Activated T-cell treated with anti-CD3 and anti-CD28 coated beads for 48 hours (primary cell): ENCODE data around the gene PREX1.
"Not testable (repeated sequence)": the region's sequence is repeated elsewhere in the genome, so short reads cannot be mapped to it uniquely, and the experiment has no call there.

Source experiments
- DNase-seq: peaks from one replicate; pipeline ENCODE4 v3.0.0-alpha.2; 2020; ENCODE audit warnings: low read depth

The PREX1 gene

DNA sequence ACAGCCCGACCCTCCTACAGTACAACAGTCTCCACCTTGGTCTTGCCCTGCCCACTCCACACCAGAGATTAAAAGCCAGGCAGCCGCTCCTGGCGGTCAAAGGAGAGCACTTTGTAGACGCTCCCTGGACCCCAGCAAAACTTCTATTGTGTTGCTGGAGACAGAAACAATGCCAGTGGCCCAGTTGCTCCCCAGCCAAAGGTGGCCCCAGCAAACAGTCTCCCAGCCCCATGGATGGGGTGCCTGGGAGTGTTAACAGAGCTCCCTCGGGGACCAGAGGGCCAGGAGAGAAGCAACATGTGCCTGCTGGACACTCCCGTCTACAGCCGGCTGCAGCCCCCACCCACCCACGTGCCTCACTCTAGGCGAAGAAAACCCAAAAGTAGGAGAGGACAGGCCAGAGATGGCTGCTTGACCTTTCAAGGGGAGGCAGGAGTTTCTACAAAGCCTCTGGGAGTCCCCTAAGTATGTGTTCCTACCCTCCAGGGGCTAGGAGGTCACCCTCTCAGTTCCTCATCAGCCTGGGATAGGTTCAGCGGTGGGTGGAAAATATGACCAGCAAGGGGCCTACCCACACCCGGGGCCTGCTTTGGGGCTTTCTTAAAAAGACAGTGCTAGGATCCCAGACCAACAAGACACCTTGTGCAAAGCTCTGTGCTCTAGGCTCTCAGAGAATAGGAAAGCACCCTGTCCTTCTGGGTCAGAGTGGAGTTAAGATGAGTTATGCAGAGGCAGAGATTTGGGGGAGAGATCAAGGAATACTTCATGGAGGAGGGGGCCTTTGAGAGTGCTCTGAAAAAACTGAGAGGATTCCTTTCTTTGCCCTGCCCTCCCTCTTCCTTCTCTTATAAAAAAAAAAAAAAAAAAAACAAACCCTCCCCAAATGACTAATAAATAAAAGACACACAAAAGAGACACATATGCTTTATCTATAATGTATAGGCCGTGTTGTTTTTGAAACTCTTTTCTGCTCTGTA lies 19.0 kb upstream of the PREX1 start:
- peak; percentile 64 for DNase-seq

- no peak for DNase-seq
These were observed 18.0 kb upstream of the PREX1 start for GRCh38 chr20:48845721-48846306.

GRCh38 chr20:48844996-48845395 lies 17.2 kb upstream of the PREX1 start:
- no peak for DNase-seq

GRCh38 chr20:48843896-48844295 lies 16.1 kb upstream of the PREX1 start:
- DNase-seq: not testable (repeated sequence)

DNA sequence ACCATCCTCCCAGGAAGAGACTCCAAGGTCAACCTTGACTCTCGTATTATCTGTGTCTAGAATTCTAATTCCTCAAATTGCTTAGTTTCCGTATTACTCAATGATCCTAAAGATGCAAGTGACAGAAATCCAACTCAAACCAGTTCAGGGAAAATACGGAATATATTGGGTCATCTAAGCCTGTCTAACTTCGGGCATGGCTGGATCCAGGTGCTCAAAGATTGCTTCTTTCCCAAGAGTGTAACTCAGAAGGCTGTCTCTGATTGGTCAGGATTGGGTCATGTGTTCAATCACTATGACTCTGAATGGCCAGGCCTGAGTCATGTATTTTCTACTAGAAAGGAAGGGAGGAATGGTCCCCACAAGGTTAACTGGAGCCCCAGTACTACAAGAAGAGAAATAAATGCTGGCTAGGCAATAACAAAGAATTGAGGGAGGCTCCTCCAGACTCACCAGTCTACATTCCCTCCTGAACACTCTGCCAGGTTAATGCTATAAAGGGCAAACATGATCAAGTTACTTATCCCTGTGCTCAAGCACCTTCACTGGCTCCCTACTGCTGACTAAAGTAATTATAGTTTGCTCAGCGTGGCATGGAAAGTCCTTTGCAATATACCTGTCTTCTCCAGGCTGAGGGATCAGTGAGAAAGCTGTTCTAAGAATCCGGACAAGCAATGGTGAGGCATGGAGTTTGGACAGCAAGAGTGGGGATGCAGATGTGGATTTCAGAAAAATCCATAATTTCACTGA lies 15.4 kb upstream of the PREX1 start:
- DNase-seq: no peak

DNA sequence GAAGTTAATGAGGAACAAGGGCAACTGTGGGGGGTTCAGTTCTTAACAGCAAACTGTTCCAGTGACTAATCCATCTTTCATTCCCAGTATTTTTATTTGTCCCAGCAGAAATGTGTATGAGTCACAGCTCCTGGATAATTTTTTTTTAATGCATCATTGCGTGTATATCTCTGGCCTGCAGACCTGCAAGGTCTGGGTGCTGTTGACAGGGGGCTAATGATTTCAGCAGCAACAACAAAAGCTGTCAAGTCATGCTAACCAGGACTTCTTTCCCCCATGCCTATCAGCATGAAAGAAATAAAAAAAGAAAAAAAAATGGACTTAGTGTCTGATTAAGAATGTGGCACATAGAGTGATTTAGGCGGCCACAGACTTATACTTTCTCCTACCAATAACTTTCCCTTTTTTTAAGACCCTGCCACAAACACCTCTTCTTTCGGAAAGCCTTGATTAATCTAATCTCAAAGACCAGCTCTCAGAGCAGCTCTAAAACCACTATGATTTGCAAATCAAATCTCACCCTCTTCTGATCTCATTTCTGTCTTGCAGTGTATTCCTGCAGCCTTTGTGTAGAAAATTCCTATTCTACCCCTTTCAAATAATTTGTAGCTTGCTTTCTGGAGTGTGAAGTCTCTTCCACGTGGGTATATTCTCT lies 14.2 kb upstream of the PREX1 start:
- no peak for DNase-seq

- no peak for DNase-seq
These were observed 13.5 kb upstream of the PREX1 start for GRCh38 chr20:48841196-48841874.

- no peak for DNase-seq
These were observed 11.5 kb upstream of the PREX1 start for GRCh38 chr20:48839154-48839917.

- DNase-seq: no peak
These were observed 9.2 kb upstream of the PREX1 start for GRCh38 chr20:48837014-48837413.

- no peak for DNase-seq
These were observed 7.6 kb upstream of the PREX1 start for GRCh38 chr20:48835390-48835789.

DNA sequence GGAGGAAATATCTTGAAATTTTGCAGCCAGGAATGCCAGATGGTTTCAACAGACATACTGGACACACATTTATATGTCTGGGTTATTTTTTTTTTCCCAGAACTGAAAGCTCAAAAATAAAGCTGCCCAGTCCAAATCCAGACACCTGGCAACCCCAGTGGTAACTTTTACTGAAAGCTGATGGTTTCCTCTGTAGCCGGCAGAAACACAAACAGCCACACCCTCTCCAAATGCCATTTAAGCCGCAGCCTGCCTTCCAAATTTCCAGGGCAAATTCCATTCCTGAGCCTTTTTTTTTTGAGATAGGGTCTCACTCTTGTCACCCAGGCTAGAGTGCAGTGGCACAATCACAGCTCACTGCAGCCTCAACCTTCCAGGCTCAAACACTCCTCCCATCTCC lies 6.5 kb upstream of the PREX1 start:
- DNase-seq: no peak

DNA sequence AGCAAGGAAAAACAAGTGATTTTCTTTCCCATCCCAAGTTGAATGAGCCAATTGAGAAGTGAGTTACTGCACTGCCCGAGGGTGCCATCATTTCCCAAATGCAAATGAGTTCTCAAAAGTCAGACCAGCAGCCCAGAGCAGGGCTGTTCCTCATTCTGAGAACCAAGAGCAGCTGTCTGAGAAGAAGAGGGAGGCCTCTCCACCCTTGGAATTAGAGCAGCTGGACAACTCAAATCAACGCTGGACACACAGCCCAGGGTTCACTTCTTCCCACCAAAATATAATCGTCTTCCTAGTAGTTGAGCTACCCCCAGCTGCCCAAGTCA lies 4.6 kb upstream of the PREX1 start:
- DNase-seq: no peak

GRCh38 chr20:48831718-48832404 lies 4.1 kb upstream of the PREX1 start:
- no peak for DNase-seq

DNA sequence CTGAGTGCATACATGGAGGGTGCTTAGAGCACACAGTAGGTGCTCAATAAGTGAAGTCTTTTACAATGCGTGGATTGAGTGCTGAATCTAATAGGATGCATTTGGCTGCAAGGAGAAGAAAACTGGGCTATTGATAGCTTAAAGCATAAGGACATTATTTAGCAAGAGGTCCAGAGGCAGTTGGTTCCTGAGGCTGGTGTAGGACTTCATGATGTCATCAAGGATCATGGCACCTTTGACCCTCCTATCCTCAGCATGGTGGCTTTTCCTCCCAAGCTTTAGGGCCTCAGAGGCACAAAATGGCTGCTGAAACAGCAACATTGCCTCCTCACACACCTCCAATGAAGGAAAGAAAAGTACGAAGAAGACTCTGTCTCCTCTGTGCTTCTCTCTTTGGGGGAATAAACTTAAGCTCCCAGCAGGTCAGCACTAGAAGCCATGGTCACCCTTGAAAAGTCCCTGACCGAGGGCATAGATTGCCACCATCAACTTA lies 3.1 kb upstream of the PREX1 start:
- DNase-seq: no peak

- DNase-seq: no peak
These were observed 2.1 kb upstream of the PREX1 start for GRCh38 chr20:48829940-48830339.

DNA sequence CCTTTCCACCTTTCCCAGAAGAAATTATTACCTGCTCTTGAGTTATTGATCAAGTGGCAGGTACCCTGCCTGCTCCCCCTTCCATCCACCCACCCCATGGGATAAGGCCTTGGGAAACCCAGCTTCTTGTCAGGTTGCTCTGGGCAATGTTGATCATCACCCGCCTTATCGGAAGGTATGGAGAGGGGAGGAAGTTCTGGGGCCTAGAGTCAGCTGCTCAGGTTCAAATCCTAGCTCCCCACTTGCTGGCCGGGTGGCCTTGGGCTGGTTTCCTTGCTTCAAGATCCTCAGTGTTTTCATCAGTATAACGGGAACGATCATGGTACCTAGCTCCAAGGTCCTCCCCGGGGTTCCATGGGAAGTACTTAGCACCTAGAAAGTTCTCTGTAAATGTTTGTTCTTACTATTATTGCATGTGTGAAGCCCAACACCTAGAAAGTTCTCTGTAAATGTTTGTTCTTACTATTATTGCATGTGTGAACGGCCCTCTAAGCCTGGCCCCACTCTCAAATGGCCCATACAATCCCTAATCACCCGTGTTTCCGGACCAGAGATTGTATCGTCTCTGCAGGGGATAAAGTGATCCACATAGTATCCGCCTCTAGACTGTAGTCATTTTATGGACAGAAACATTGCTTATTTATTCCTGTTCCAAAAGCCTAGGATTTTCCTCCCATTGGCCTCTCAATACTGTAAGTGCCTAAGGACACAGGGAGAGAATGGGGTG lies 1.1 kb upstream of the PREX1 start:
- no peak for DNase-seq

- peak; percentile 21 for DNase-seq
These were observed 672 bp downstream of the PREX1 start for GRCh38 chr20:48826883-48827771.

DNA sequence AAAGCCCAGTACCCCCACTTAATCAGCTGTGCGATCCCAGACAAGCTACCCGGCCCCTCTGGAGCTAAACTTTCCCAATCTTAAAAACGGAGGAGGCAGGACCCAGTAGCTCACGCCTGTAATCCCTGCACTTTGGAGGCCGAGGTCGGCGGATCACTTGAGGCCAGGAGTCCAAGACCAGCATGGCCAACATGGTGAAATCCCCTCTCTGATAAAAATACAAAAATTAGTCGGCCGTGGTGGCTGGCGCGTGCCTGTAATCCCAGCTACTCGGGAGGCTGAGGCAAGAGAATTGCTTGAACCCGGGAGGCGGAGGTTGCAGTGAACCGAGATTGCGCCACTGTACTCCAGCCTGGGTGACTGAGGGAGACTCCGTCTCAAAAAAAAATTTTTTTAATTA lies 1.3 kb downstream of the PREX1 start:
- DNase-seq: not testable (repeated sequence)

DNA sequence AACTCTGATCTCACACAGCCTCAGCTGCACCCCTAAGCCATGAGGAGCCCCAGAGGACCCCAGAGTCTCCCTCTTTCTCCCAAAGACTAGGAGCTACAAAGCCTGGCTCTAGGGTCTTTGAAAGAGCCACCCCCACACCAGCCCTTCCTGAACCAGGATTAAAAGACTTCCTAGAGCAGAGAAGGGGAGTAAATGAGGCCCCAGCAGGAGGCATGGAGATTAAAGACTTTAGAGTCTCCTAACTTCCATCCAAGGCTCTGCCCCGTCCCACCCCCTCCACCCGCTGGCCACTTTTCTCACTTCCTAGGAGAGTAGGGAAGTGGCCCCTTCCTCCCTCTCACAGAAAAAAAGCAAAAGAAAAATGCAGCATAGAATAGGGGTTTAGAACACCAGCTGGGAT lies 1.7 kb downstream of the PREX1 start:
- DNase-seq: no peak
